ENCODE measurements around the gene TIGD1.
"Not testable (repeated sequence)": the region's sequence is repeated elsewhere in the genome, so short reads cannot be mapped to it uniquely, and the experiment has no call there.

The TIGD1 gene

DNA sequence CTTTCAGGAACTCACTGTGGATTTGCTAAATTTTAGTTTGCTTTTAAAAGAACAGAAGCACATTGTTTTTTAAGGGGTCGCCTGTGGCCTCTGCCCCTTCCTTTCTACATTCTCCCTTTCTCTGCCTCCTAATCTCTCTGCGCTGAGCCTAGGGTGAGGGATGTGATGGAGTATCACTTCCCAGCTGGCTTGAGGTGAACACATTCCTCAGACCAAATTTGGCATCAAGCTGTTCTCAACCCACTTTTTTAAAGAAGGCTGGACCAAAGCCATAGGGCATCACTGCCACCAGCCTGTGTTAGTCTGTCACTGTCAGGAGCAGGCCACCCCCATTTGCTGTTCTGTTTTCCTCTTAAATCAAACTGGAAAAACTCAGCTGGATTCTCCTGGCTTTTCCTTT, 27.5 kb upstream of the TIGD1 start:
- H3K4me3 ChIP-seq (ENCODE audit: low read length), result no peak overlapping the region
- TF ChIP-seq ZNF274 (IDR thresholded peaks at IDR 0.05; ENCODE audit: low read depth, low read length), result no peak

DNA sequence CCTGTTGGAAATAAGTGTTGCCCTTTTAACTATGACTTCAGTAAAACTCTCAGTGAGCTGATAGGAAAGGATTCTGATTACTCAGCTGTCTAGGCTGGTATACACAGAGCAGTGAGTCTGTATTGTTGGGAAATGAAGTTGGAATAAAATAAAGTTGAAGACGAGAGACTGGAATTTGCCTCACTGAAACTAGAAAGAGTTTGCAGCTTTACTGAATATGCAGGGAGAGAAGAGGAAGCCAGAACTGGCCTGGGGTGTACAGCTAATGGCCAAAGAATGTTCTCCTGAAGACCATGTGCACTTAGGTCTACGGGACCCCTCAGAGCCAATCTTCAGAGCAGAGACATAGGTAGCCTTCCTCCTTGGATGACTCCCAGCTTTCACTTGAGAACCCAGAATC, 26.6 kb upstream of the TIGD1 start:
- no peak overlapping the region for H3K4me3 ChIP-seq (ENCODE audit: low read length)
- no peak for TF ChIP-seq ZNF274 (IDR thresholded peaks at IDR 0.05; ENCODE audit: low read depth, low read length)

DNA sequence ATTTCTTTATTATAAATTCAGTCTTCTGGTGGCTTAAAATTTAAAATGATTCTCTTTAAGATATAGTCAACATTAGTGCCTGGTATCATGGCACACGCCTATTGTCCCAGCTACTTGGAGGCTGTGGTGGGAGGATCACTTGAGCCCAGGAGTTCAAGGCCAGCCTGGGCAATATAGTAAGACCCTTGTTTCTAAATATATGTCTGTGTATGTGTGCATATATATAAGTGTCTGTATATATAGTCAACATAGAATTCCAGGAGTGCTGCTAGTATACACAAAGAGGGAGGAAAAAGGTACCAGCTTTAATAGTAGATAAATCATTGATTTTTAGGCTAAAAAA, 25.0 kb upstream of the TIGD1 start:
- TF ChIP-seq ZNF274 (IDR thresholded peaks at IDR 0.05; ENCODE audit: low read depth, low read length), result no peak
- H3K4me3 ChIP-seq (ENCODE audit: low read length), result no peak overlapping the region

DNA sequence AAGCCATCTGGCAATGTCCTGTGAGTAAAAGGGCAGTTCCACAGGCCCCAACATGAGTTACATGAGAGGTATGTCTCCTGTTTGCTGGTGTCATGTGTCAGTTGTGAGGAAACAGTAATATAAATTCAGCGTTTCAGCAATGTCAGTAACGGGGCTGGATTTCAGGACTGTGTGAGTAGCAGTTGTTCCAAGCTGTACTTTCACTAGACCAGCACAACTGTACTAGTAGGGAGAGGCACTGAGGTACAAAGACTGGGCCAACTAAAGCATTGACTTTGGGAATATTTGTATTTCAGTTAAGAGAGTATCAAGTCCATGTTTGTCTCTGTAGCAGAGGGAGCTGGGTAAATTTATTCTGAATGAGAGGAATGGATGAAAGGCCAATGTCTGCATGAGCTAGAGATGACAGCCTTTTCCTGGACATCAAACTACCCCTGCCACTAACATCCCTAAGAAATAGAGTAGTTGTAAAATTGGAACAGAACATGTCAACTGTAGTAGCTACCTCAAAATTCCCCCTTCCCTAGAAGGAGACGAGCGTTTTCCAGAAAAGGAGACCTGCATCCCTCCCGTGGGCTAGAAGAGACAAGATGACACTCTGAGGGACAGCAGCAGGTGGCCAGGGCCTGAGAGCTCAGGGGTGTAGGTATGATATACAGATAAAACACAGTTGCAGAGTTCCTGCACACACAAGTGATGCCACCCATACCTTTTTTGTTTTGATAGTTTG, 24.5 kb upstream of the TIGD1 start:
- no peak overlapping the region for H3K4me3 ChIP-seq (ENCODE audit: low read length)
- no peak for TF ChIP-seq ZNF274 (IDR thresholded peaks at IDR 0.05; ENCODE audit: low read depth, low read length)

DNA sequence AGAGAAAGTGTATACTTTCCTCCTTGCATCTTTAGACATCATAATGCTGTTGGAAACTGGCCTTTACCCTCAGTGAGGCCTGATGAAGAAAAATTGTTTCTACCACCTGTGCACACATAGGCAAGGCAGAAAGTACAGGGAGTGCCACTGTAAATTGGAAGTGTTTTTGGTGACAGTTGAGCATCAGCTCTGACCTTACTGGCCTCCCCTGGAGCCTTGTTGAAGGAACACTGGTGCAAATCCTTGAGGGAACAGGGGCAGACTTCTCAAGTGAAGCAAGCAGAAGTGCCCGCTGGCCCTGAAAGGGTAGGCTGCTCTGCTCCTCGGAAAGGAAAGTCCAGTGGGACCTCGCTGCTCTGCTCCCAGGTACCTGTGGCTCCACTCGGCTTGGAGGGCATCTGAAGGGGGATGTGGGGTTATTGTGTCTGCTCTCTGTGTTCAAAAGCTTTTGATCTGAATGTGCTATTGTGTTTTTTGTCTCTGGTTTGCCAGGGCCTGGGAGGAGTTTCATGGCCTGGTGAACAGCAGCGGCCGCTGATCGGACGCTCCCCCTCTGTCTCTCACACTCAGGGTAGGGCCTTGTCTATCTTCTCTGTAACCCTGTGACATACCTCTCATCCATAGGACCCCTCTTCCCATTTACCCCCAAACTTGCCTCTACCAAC, 23.5 kb upstream of the TIGD1 start:
- no peak for TF ChIP-seq ZNF274 (IDR thresholded peaks at IDR 0.05; ENCODE audit: low read depth, low read length)
- H3K4me3 ChIP-seq (ENCODE audit: low read length), result no peak overlapping the region

DNA sequence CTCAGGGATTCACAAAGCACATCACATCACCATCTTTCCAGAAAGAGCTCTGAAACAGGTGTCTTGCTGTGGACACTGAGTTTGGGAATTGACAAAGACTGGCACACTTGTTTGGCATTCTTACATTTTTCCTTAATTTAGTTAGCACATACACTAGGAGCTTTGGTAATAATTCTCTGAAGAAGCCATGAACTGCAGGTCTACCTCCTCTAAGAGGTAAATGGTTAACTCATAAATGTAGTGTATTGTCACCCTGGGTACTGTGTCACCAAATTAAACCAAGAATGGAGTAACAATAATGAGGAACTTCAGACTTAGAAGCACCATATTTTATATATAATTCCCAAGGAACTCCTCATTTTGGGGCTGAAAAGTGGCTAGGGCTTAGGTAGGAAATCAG, 22.7 kb upstream of the TIGD1 start:
- no peak overlapping the region for H3K4me3 ChIP-seq (ENCODE audit: low read length)
- no peak for TF ChIP-seq ZNF274 (IDR thresholded peaks at IDR 0.05; ENCODE audit: low read depth, low read length)

DNA sequence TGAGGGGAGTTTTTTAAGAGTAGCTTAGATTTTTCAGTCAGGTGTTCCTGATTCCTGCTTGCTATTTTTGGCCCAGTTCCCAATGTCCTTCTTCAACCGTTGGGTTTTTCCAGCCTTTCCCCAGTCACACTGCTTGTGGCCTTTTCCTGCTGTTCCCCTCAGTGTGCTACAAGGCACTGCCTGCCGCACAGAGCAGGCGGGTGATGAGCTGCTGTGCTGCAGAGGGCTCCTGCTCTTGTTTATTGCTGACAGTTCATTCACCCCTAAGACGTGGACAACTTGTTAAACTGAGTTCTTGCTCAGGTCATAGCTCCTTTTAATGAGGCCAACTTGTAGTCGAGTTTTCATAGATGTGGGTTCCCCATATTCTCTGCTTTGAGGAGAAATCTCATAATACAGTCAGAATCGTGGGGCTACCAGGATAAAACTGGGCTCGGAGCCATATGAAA, 20.7 kb upstream of the TIGD1 start:
- no peak for TF ChIP-seq ZNF274 (IDR thresholded peaks at IDR 0.05; ENCODE audit: low read depth, low read length)
- H3K4me3 ChIP-seq (ENCODE audit: low read length), result no peak overlapping the region

DNA sequence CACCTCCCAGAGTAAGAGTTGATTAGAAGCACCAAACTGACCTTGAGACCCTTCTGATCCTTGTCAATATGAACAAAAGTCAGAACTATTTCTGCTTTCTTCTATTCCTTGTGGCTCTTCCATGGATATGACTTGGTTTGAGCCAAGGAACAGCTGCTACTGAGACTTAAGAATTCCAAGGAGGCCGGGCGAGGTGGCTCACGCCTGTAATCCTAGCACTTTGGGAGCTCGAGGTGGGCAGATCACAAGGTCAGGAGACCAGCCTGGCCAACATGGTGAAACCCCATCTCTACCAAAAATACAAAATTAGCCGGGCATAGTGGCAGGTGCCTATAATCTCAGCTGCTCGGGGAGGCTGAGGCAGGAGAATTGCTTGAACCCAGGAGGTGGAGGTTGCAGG, 20.1 kb upstream of the TIGD1 start:
- H3K4me3 ChIP-seq (ENCODE audit: low read length), result not testable (repeated sequence)

DNA sequence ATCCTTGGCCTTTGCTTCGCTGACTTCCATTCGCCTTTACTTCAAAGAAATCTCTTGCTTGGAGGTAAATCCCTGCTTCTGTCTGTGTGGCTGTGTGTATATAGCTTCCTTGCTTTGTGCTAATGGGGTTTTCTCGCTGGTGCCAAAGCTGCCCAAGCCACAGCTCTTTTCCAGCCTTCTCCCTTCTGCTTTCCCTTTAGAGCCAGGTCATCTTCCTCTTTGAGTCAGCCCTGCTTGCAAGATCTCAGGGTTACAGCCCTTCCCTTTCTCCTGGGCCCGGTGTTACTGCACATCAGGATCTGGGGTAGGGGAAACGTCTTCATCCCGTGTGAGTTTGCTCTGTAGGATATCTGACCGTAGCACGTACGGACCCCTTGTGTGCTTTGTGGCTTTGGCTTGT, 19.2 kb upstream of the TIGD1 start:
- H3K4me3 ChIP-seq (ENCODE audit: low read length), result no peak overlapping the region
- TF ChIP-seq ZNF274 (IDR thresholded peaks at IDR 0.05; ENCODE audit: low read depth, low read length), result no peak

DNA sequence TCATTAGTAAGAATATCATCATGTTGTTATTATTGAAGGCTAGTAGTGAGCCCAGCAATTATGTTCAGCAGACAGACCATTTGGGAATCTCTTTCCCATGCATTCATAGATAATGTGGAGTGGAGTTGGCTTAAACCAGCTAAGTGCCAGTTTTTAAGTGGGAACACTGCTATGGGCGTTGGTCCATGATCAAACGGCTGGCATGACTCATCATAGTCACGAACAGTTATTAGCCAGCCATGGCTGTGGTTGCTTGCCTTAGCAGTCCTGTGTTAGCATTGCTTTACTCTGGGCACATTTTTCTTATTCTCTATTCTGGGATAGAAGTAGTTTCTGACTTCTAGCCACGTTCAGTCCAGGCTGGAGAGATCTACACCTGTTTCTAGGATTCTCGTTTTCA, 17.8 kb upstream of the TIGD1 start:
- H3K4me3 ChIP-seq (ENCODE audit: low read length), result no peak overlapping the region
- TF ChIP-seq ZNF274 (IDR thresholded peaks at IDR 0.05; ENCODE audit: low read depth, low read length), result no peak

DNA sequence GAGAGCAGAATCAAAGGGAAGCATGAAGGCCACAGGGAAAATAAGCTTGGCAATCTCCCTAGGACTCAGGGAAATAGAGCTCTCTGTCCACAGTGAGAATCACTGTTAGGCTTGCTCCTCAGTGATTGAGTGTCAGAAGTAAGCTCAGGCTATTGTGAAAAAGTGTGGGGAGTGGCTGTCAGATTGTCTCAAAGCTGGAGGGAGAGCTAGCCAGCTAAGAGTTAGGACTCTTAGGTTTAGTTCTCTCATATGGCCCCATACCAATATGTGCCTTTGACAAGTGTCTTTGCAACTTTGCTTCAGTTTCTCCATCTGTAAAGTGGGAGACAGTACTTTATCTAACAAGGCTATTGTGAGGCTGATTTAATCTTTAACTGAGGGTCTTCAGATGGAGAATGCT, 17.4 kb upstream of the TIGD1 start:
- H3K4me3 ChIP-seq (ENCODE audit: low read length), result no peak overlapping the region
- no peak for TF ChIP-seq ZNF274 (IDR thresholded peaks at IDR 0.05; ENCODE audit: low read depth, low read length)

DNA sequence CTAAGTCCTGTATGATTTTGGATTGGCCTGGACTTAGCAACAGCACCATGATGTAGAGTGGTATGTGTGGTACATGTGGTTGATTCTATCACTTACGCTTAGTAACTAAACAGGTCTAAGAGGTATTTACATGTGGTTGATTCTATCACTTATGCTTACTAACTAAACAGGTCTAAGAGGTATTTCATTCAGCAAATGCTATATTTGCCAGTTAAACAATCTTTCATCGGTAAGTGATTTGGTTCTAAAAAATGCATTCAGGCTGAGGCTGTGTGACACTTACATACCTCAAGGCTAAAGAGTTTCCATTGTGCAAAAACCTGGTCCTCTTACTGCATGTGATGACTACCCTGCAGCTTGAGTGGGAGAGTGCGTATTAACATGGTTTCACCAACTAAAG, 13.2 kb upstream of the TIGD1 start:
- TF ChIP-seq ZNF274 (IDR thresholded peaks at IDR 0.05; ENCODE audit: low read depth, low read length), result no peak
- H3K4me3 ChIP-seq (ENCODE audit: low read length), result no peak overlapping the region

DNA sequence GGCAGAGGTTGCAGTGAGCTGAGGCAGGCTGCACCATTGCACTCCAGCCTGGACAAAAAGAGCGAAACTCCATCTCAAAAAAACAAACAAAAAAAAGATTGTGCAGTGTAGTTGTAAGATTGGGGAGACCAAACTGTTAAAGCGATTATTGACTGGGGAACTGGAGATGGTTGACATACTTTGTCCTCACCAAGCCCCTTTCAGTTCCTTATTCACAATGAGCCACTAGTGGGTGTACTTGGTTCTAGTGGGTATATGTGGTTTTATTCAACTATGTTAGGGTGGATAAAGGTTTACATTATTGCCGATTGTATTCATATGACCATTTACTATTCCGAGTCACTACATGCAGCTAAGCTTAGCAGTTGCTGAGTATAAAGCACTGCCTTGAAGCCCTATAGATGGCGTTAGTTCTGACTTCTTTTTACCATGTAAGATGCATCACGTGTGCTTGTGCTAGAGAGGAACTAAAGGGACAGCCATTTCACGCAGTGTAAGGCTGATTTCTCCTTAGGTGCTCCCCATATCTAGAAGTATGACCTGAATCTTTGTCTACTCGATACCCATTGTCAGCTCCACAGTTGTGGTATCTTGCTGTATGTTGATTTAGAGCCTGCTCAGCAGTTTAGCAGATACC, 12.3 kb upstream of the TIGD1 start:
- no peak overlapping the region for H3K4me3 ChIP-seq (ENCODE audit: low read length)
- no peak for TF ChIP-seq ZNF274 (IDR thresholded peaks at IDR 0.05; ENCODE audit: low read depth, low read length)

DNA sequence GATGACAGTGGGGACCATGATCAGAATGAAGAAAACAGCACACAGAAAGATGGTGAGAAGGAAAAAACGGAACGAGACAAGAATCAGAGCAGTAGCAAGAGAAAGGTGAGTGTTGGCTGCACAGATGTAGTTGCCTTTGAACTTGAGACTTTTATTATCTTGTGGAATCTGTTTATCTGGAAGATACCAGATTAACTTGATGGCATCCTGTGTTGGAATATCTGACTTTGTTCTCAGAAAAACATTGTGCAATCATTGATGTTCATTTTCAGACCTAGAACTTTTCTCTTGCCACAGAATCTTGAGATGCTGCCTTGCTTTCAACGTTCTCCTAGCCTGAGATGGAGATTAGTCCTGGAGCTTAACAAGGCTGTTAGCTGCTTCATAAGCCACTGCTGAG, 6.1 kb upstream of the TIGD1 start:
- no peak overlapping the region for H3K4me3 ChIP-seq (ENCODE audit: low read length)
- TF ChIP-seq ZNF274 (IDR thresholded peaks at IDR 0.05; ENCODE audit: low read depth, low read length), result no peak

DNA sequence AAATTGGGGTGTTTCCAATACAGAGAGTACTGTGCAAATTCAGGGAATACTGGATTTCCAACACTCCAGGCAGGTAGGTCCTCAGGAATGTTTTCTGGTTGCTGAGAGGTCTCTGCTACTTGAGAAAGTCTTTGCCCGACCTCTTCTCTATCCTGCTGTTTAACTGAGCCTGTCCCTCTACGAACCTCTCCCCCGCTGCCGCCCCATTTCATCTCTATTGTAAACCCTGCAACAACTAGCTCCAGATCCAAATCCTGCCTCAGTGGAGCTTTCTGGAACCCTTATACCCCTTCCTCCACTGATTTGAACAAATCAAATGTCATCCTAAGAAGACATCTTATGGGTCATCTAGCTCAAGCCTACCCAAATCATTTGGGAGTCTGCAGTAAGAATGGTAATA, 1.4 kb upstream of the TIGD1 start:
- peak overlapping the region; percentile 91 for H3K4me3 ChIP-seq (ENCODE audit: low read length)

More for the DNA sequence above, 1.4 kb upstream of the TIGD1 start:
- no peak for TF ChIP-seq ZNF274 (IDR thresholded peaks at IDR 0.05; ENCODE audit: low read depth, low read length)
